OCI-LY7 (cell line): ENCODE results near the gene PDZD2. TPM values are rescaled to one million over a fixed set of nuclear protein-coding genes. Genes with fewer than 3 reads are reported as not detected.

Experiments used
- BruUV-seq: library from RNA; stranded (reverse); fragments of 400-500 nt; replicated peaks from 2 replicates; lab custom pipeline; 2021; lab: Mats Ljungman, UMichigan
- CTCF ChIA-PET: fragments of 300-600 bp; sonication (Branson Sonifier 250); formaldehyde crosslinking; loops from one replicate; lab custom pipeline; 2022; ENCODE audit warnings: antibody characterized with exemption; ENCODE audit not compliant: unreplicated experiment; lab: Charles Lee
- POLR2A ChIA-PET: fragments of 300-600 bp; sonication (Branson Sonifier 250); formaldehyde crosslinking; loops from one replicate; lab custom pipeline; 2022; ENCODE audit warnings: antibody characterized with exemption; lab: Charles Lee
- DNase-seq: peaks from one replicate; pipeline ENCODE4 v3.0.0-alpha.2; 2015; ENCODE audit warnings: low spot score
- H2AFZ ChIP-seq: fragments of 200-600 bp; sonication (generic), shearing (Covaris generic); 2 replicates; pipeline ENCODE4 v1.6.1; 2014; ENCODE audit warnings: mild to moderate bottlenecking, antibody characterized with exemption, low read length, moderate library complexity
- H3K27ac ChIP-seq: fragments of 200-600 bp; sonication (generic); 2 replicates; pipeline ENCODE4 v1.5.1; 2014; ENCODE audit warnings: mixed run types, low read depth, mild to moderate bottlenecking, moderate library complexity, low read length, inconsistent platforms; ENCODE audit not compliant: poor library complexity, severe bottlenecking
- H3K36me3 ChIP-seq: fragments of 200-600 bp; sonication (generic); 2 replicates; pipeline ENCODE4 v1.6.1; 2014; ENCODE audit warnings: mild to moderate bottlenecking, antibody characterized with exemption, low read length, moderate library complexity, mixed read lengths; ENCODE audit not compliant: insufficient read depth
- H3K4me1 ChIP-seq: fragments of 200-600 bp; sonication (generic); 2 replicates; pipeline ENCODE4 v1.5.1; 2014; ENCODE audit warnings: mild to moderate bottlenecking, low read length; ENCODE audit not compliant: insufficient read depth, poor library complexity, severe bottlenecking
- H3K4me2 ChIP-seq: fragments of 200-600 bp; sonication (generic); 2 replicates; pipeline ENCODE4 v1.6.1; 2014; ENCODE audit warnings: mild to moderate bottlenecking, low read length
- H3K4me3 ChIP-seq: fragments of 200-600 bp; sonication (generic); 2 replicates; pipeline ENCODE4 v1.5.1; 2014; ENCODE audit warnings: mild to moderate bottlenecking, low read depth, low read length; ENCODE audit not compliant: poor library complexity, severe bottlenecking
- H3K79me2 ChIP-seq: fragments of 200-600 bp; sonication (generic); 2 replicates; pipeline ENCODE4 v1.6.1; 2016; ENCODE audit warnings: low read depth, mild to moderate bottlenecking, low read length, moderate library complexity, mixed read lengths; ENCODE audit not compliant: insufficient read depth
- H3K9me2 ChIP-seq: fragments of 200-600 bp; sonication (generic); 2 replicates; pipeline ENCODE4 v1.6.1; 2016; ENCODE audit warnings: mild to moderate bottlenecking, low read length, mixed read lengths; ENCODE audit not compliant: insufficient read depth
- H3K9me3 ChIP-seq: fragments of 200-600 bp; sonication (generic); 2 replicates; pipeline ENCODE4 v1.6.1; 2014; ENCODE audit warnings: mild to moderate bottlenecking, mixed run types, low read length, mixed read lengths
- H4K20me1 ChIP-seq: fragments of 200-600 bp; sonication (generic); 2 replicates; pipeline ENCODE4 v1.6.1; 2014; ENCODE audit warnings: mild to moderate bottlenecking, antibody characterized with exemption, low read length, moderate library complexity, mixed read lengths; ENCODE audit not compliant: insufficient read depth
- EZH2phosphoT487 ChIP-seq: fragments of 200-600 bp; sonication (generic); IDR thresholded peaks from 2 replicates; pipeline ENCODE4 v1.6.1; 2018; ENCODE audit warnings: low read depth, borderline replicate concordance, mild to moderate bottlenecking, mixed run types, antibody characterized with exemption, low read length, moderate library complexity, mixed read lengths
- intact Hi-C: fragments of 100-400 bp; cut with micrococcal nuclease; formaldehyde crosslinking; loops from one replicate; pipeline ENCODE4 v1.10.0; 2022; ENCODE audit not compliant: unreplicated experiment
- total RNA-seq, 2 experiments: library from RNA; depleted of rRNA in 1 of 2; stranded (reverse); fragments of >200 nt in 1 of 2; shearing (Covaris generic) in 1 of 2; gene quantifications; 2 replicates each; pipeline ENCODE4 v1.2.3, GENCODE V29; 2014 to 2022
- TF ChIP-seq, protein P1 (sequence below): fragments of 200-600 bp; sonication (generic); conservative IDR thresholded peaks from 2 replicates; pipeline ENCODE4 v1.5.1; 2014; ENCODE audit warnings: mild to moderate bottlenecking, antibody characterized with exemption, low read length, moderate library complexity, mixed read lengths

The PDZD2 gene
- total RNA-seq, 2 experiments from 2014 or later, result 8.6 to 10.6 TPM

DNA sequence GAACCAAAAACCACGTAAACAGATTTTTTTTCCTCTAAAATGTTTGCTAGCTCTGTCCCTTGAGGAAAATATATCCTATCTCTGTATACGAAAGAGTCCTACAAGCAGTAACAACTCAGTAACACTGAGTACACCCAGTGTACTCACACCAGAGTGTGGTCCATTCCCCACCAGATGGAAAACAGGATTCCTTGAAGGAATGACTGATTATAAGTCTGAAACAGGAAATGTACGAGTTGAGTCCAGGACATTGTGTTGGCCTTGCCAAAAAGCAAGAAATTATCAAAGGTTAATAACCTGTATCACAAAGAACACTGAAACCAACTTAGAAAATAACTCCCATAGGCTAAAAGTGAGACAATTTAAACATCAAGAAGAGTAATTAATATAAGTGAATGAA lies 514.8 kb downstream of the PDZD2 start:
- no TSS peak for BruUV-seq
- CTCF ChIA-PET, result no interaction called here

DNA sequence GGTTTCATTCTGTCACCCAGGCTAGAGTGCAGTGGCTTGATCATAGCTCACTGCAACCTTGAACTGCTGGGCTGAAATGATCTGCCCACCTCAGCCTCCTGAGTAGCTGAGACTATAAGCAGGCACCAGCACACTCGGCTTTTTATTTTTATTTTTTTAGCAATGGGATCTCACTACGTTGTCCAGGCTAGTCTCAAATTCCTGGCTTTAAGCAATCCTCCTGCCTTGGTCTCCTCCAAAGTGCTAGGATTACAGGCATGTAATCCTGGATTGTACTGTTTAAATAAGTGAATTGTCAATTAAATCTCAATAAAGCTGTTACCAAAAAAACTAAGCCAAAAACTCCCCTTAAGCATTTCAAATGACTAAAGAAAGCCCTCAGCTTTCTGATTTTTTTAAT lies 516.3 kb downstream of the PDZD2 start:
- Histone ChIP-seq H3K79me2 (peaks cover 94% of the 10 kb centered on the region), H3K4me1 (no peaks in the 10 kb centered on the region), H3K36me3 (peaks cover 68% of the 10 kb centered on the region), H3K4me3 (no peak overlapping the region), H2AFZ (no peak overlapping the region), H4K20me1 (peaks cover 18% of the 10 kb centered on the region; the same call in 1 of the 2 replicates), H3K4me2 (no peak overlapping the region), H3K27ac (no peak overlapping the region), H3K9me3 (no peaks in the 10 kb centered on the region), H3K9me2 (no peaks in the 10 kb centered on the region)
- TF ChIP-seq EZH2phosphoT487, result no peak
- intact Hi-C loops, result no loop called here
- DNase-seq, result no peak
- ChIA-PET CTCF (no interaction called here), POLR2A (interaction anchor here (0.6 to 1.4 kb wide), 2 partner anchors 19 to 141 kb away, joined by 3 to 4 read pairs; partner anchors contain the start of gene GOLPH3)
- BruUV-seq, result no TSS peak

More for the DNA sequence above, 514.8 kb downstream of the PDZD2 start:
- H3K79me2 ChIP-seq, result peaks cover 94% of the 10 kb centered on the region
- no peaks in the 10 kb centered on the region for H3K4me1 ChIP-seq
- no peaks in the 10 kb centered on the region for H3K9me3 ChIP-seq
- no peak overlapping the region for H2AFZ ChIP-seq
- no peak for TF ChIP-seq EZH2phosphoT487
- TF ChIP-seq, protein P1, sequence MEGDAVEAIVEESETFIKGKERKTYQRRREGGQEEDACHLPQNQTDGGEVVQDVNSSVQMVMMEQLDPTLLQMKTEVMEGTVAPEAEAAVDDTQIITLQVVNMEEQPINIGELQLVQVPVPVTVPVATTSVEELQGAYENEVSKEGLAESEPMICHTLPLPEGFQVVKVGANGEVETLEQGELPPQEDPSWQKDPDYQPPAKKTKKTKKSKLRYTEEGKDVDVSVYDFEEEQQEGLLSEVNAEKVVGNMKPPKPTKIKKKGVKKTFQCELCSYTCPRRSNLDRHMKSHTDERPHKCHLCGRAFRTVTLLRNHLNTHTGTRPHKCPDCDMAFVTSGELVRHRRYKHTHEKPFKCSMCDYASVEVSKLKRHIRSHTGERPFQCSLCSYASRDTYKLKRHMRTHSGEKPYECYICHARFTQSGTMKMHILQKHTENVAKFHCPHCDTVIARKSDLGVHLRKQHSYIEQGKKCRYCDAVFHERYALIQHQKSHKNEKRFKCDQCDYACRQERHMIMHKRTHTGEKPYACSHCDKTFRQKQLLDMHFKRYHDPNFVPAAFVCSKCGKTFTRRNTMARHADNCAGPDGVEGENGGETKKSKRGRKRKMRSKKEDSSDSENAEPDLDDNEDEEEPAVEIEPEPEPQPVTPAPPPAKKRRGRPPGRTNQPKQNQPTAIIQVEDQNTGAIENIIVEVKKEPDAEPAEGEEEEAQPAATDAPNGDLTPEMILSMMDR, result no peak
- H3K4me2 ChIP-seq, result no peak overlapping the region
- POLR2A ChIA-PET, result no interaction called here
- no peaks in the 10 kb centered on the region for H3K9me2 ChIP-seq
- H4K20me1 ChIP-seq, result peaks cover 6% of the 10 kb centered on the region; the same call in 1 of the 2 replicates
- no peak overlapping the region for H3K27ac ChIP-seq
- H3K36me3 ChIP-seq, result peaks cover 72% of the 10 kb centered on the region
- no peak for DNase-seq
- no peak overlapping the region for H3K4me3 ChIP-seq
- intact Hi-C loops, result no loop called here

DNA sequence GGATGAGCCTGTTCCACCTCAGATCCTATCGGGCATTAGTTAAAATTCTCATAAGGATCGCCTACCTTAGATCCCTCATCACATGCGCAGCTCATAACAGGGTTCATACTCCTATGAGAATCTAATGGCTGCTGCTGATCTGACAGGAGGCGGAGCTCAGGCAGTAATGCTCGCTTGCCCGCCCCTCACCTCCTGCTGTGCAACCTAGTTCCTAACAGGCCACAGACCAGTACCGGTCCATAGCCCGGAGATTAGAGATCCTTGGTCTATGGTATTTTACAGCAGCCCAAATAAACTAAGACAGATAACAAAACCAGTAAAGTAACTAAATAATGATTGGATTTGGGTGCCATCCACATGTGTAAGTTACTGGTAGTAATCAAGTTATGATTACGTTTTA lies 517.7 kb downstream of the PDZD2 start:
- ChIA-PET POLR2A (no interaction called here), CTCF (no interaction called here)
- peaks cover 12% of the 10 kb centered on the region; the same call in 1 of the 2 replicates for H4K20me1 ChIP-seq
- H3K4me2 ChIP-seq, result no peak overlapping the region
- intact Hi-C loops, result no loop called here
- peaks cover 93% of the 10 kb centered on the region for H3K79me2 ChIP-seq
- peaks cover 65% of the 10 kb centered on the region for H3K36me3 ChIP-seq
- BruUV-seq, result no TSS peak
- no peak overlapping the region for H3K4me3 ChIP-seq
- no peaks in the 10 kb centered on the region for H3K9me3 ChIP-seq
- H3K9me2 ChIP-seq, result no peaks in the 10 kb centered on the region
- no peak overlapping the region for H2AFZ ChIP-seq
- H3K27ac ChIP-seq, result no peak overlapping the region
- TF ChIP-seq, protein P1, result no peak
- no peak for DNase-seq
- H3K4me1 ChIP-seq, result no peaks in the 10 kb centered on the region
